Measurements from ENCODE around the gene CCSER1. TPM values are rescaled to one million over a fixed set of nuclear protein-coding genes. Genes with fewer than 3 reads are reported as not detected.

CCSER1 gene
- polyA plus RNA-seq, 3 donors: 0.09 to 0.75 (median 0.13) TPM

DNA sequence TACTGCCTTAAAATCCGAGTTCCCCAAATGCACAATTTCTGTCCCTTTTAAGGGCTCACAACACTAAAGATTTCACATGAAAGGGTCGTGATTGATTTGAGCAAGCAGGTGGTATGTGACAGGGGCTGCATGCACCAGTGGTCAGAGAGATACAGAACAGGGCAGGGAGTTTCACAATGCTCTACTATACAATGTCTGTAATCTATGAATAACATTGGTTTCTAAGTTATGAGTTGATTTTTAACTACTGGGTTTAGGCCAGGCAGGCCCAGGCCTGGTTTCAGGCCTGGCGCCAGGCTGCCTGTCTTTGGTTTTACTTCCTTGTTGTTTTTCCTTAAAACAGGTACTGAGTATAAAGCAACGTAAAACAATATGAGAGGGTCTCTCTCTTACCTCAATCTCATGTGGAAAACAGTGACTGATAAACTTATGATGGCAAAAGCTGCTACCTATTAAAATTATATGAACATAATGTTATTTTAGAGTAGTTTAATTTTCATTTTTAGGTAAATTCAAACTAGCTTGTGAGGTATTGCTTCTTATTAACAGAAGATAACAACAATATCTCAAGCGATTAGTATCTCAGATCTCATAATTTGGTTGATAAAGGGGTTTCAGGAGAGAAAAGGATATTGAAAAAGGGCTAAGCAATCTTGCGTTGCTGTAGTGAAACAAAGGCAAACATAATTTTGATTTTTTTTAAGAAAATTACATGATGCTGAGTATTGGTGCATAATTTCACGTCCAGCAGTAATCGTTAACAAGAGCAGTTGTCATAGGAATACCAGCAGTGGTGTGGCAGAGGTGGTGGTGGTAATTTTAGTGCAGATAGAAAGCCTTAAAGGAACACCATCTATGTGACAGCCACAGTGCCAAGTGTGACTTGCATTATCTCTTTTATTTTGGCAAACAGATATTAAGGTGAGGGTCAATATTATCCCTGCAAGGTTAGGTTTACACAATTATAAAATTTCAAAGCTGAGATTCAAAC, 1232.1 kb downstream of the CCSER1 start:
- Histone ChIP-seq H3K4me1 (ENCODE audit: control insufficient read depth in 1 of 2, insufficient read depth in 2 of 2, low read length in 2 of 2) (no peaks in the 10 kb centered on the region), H3K4me2 (replicated peaks; ENCODE audit: extremely low read depth, low read length, poor library complexity, severe bottlenecking) (no peak overlapping the region), H2AFZ (ENCODE audit: insufficient read depth, low read depth, low read length, poor library complexity, severe bottlenecking) (no peak overlapping the region), H3K36me3 (replicated peaks in 1 of 2; ENCODE audit: control insufficient read depth in 1 of 2, insufficient read depth in 2 of 2, low read length in 2 of 2) (no peaks in the 10 kb centered on the region), H3K27me3 (ENCODE audit: control insufficient read depth in 2 of 2, insufficient read depth in 2 of 2, low read length in 2 of 2) (no peaks in the 10 kb centered on the region), H3K79me2 (ENCODE audit: insufficient read depth, low read length) (no peaks in the 10 kb centered on the region), H3K9me3 (replicated peaks in 1 of 2; ENCODE audit: control insufficient read depth in 1 of 2, insufficient read depth in 1 of 2, low read length in 2 of 2) (peaks cover 6 to 19% of the 10 kb centered on the region in 2 donors), H3K27ac (ENCODE audit: low read depth in 1 of 2, low read length in 2 of 2) (no peak overlapping the region), H4K20me1 (ENCODE audit: insufficient read depth, low read length) (no peaks in the 10 kb centered on the region), H3K4me3 (replicated peaks in 1 of 3; ENCODE audit: low read depth in 2 of 3, low read length in 3 of 3) (no peak overlapping the region), H3K9ac (ENCODE audit: insufficient read depth, low read length, poor library complexity, severe bottlenecking) (no peak overlapping the region)
- no peaks in the 10 kb centered on the region for H3K4me1 Mint-ChIP-seq
- peaks cover 5 to 30% (median 10%) of the 10 kb centered on the region in 7 donors for H3K9me3 Mint-ChIP-seq
- 90% methylated on average over 2 of the region's 8 CpGs for WGBS (ENCODE audit: insufficient coverage)
- no peak for TF ChIP-seq CTCF (IDR thresholded peaks at IDR 0.05)
- H3K36me3 Mint-ChIP-seq: no peaks in the 10 kb centered on the region
- H3K27ac Mint-ChIP-seq: no peak overlapping the region
- no peaks in the 10 kb centered on the region for H3K27me3 Mint-ChIP-seq (ENCODE audit: low read depth in 3 of 3)
- intact Hi-C loops (cut with micrococcal nuclease): no loop called here
- no peak overlapping the region for H3K4me3 Mint-ChIP-seq
- DNase-seq: no peak

GRCh38 chr4:91362125-91362524, 1234.9 kb downstream of the CCSER1 start:
- H3K9me3 ChIP-seq (replicated peaks in 1 of 2; ENCODE audit: control insufficient read depth in 1 of 2, insufficient read depth in 1 of 2, low read length in 2 of 2): peaks cover 0 to 17% of the 10 kb centered on the region in 2 donors
- no peak overlapping the region for H3K4me2 ChIP-seq (replicated peaks; ENCODE audit: extremely low read depth, low read length, poor library complexity, severe bottlenecking)
- no peak for TF ChIP-seq CTCF (IDR thresholded peaks at IDR 0.05)
- Mint-ChIP-seq H3K4me3 (no peak overlapping the region), H3K4me1 (no peaks in the 10 kb centered on the region), H3K9me3 (peaks cover 1 to 18% (median 11%) of the 10 kb centered on the region in 7 donors), H3K27ac (no peak overlapping the region), H3K27me3 (ENCODE audit: low read depth in 3 of 3) (peaks cover 0 to 1% (median 0%) of the 10 kb centered on the region in 3 donors), H3K36me3 (no peaks in the 10 kb centered on the region)
- H2AFZ ChIP-seq (ENCODE audit: insufficient read depth, low read depth, low read length, poor library complexity, severe bottlenecking): no peak overlapping the region
- H3K27ac ChIP-seq (ENCODE audit: low read depth in 1 of 2, low read length in 2 of 2): no peak overlapping the region
- no peak overlapping the region for H3K4me3 ChIP-seq (replicated peaks in 1 of 3; ENCODE audit: low read depth in 2 of 3, low read length in 3 of 3)
- intact Hi-C loops (cut with micrococcal nuclease): no loop called here
- no peaks in the 10 kb centered on the region for H3K4me1 ChIP-seq (ENCODE audit: control insufficient read depth in 1 of 2, insufficient read depth in 2 of 2, low read length in 2 of 2)
- no peak for DNase-seq
- no peaks in the 10 kb centered on the region for H3K36me3 ChIP-seq (replicated peaks in 1 of 2; ENCODE audit: control insufficient read depth in 1 of 2, insufficient read depth in 2 of 2, low read length in 2 of 2)
- WGBS (ENCODE audit: insufficient coverage): 80% methylated on average over 1 of the region's 1 CpG
- no peaks in the 10 kb centered on the region for H4K20me1 ChIP-seq (ENCODE audit: insufficient read depth, low read length)
- H3K27me3 ChIP-seq (ENCODE audit: control insufficient read depth in 2 of 2, insufficient read depth in 2 of 2, low read length in 2 of 2): no peaks in the 10 kb centered on the region
- no peaks in the 10 kb centered on the region for H3K79me2 ChIP-seq (ENCODE audit: insufficient read depth, low read length)
- H3K9ac ChIP-seq (ENCODE audit: insufficient read depth, low read length, poor library complexity, severe bottlenecking): no peak overlapping the region

All from CD14-positive monocyte (primary cell).